Adrenal gland (tissue), 12 donors: ENCODE measurements around the gene IL1B. TPM values are rescaled to one million over a fixed set of nuclear protein-coding genes. Genes with fewer than 3 reads are reported as not detected.

ENCODE experiments used
- DNase-seq, 7 donors: peaks; one replicate each; pipeline ENCODE4 v3.0.0-alpha.2; 2019 to 2020
- H3K27ac ChIP-seq, 5 donors: fragments of 200-600 bp; sonication (generic) in 4 of 5; 1 replicate in 3 of 5; 2 replicates in 2 of 5; pipeline versions ENCODE4 v1.5.1 to v1.8.0; 2016 to 2020; ENCODE audit warnings: mild to moderate bottlenecking in 1 of 5
- H3K27me3 ChIP-seq: fragments of 200-600 bp; 2 replicates; pipeline ENCODE4 v1.8.0; 2021
- H3K36me3 ChIP-seq, 2 donors: fragments of 200-600 bp; replicated peaks in 1 of 2; 1 replicate in 1 of 2; 2 replicates in 1 of 2; pipeline versions ENCODE4 v1.5.1 to v1.8.0; 2018 to 2022
- H3K4me1 ChIP-seq, 2 donors: fragments of 200-600 bp; replicated peaks in 1 of 2; 1 replicate in 1 of 2; 2 replicates in 1 of 2; pipeline versions ENCODE4 v1.5.1 to v1.8.0; 2018 to 2021
- H3K4me3 ChIP-seq, 4 donors: fragments of 200-600 bp; sonication (generic) in 3 of 4; one replicate each; pipeline ENCODE4 v1.5.1; 2016 to 2018
- H3K9me3 ChIP-seq, 3 donors: fragments of 200-600 bp; sonication (generic) in 1 of 3; replicated peaks in 1 of 3; 1 replicate in 2 of 3; 2 replicates in 1 of 3; pipeline versions ENCODE4 v1.5.1 to v1.8.0; 2016 to 2021
- POLR2A ChIP-seq, 2 donors: fragments of 450-650 bp; IDR thresholded peaks; one replicate each; pipeline ENCODE4 v1.6.1; 2017; ENCODE audit warnings: antibody characterized with exemption in 2 of 2, mild to moderate bottlenecking in 2 of 2, moderate library complexity in 1 of 2
- WGBS, 4 donors: extraction: QIAGEN DNeasy Blood & Tissue Kit in 2 of 4; methylation state at CpG; one replicate each; pipeline versions ENCODE4 v1.1.5 to v1.1.7; 2013 to 2017; 5-methylcytosine and 5-hydroxymethylcytosine counted together
- intact Hi-C, 2 donors: fragments of 100-400 bp; cut with DNase I; formaldehyde crosslinking; loops; one replicate each; pipeline versions ENCODE4 v1.14.1 to v1.15.0; 2022 to 2023
- polyA plus RNA-seq, 3 donors: library from polyadenylated mRNA; stranded (reverse); fragments of 200-250 nt in 2 of 3; fragments of 350-450 nt in 1 of 3; fragmentation: Illumina TruSeq in 1 of 3; extraction: RNeasy Lipid Tissue Mini Kit (QIAGEN cat#74804) in 1 of 3; gene quantifications; one replicate each; pipeline ENCODE4 v1.2.3, GENCODE V29; 2013 to 2014
- total RNA-seq, 9 donors: library from RNA; depleted of rRNA in 4 of 9; stranded (reverse); fragments of >200 nt in 4 of 9; fragments of 120-200 nt in 1 of 9; fragmentation: NEBNext Ultra II Directional in 1 of 9; extraction: Animal tissue kit (Norgen Biotek cat#: 25700) in 1 of 9; gene quantifications; one replicate each; pipeline versions ENCODE4 v1.1.0 to v1.2.4, GENCODE V29; 2013 to 2023
- TF ChIP-seq, protein P1 (sequence below), 6 experiments: fragments of 450-650 bp in 4 of 6; fragments of 200-600 bp in 2 of 6; sonication (generic) in 1 of 6; IDR thresholded peaks; 1 replicate in 5 of 6; 2 replicates in 1 of 6; pipeline versions ENCODE4 v1.5.1 to v1.8.0; 2016 to 2021; ENCODE audit warnings: antibody characterized with exemption in 6 of 6, mild to moderate bottlenecking in 2 of 6, moderate library complexity in 1 of 6
- donor health status: healthy with polysubstance abuse.
- donor health status: Bipolar disorder and iron deficiency.
- donor health status: DM: yes; HTN: yes; CAD: no.
- donor health status: DM: no; HTN: no; CAD: no.
- donor health status: DM: no; HTN: no; CAD: no.
- donor health status: DM: yes; HTN: yes; CAD: no.

The IL1B gene
- total and polyA plus RNA-seq, 12 donors = 0.44 to 5.9 (median 1.5) TPM; not detected in 1

DNA sequence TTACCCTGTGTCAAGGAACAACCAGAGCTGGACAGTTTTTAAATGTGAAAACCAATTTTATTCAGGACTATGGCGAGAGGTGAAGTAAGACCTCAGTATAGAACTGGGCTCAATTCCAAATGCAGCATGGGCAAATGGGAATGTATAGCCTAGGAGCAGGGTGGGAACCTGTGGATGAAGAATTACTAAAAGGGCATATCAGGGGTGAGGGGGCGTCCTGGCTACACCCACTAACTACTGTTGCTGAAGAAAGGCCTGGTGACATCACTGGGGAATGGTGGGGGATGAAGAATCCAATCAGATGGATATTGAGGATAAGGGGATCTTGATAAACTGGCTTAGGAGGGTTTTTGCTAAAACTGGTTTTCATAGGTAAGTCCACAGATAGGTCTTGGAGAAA is 47.1 kb upstream of the IL1B start:
- Histone ChIP-seq H3K4me3 (no peak overlapping the region), H3K27ac (no peak overlapping the region), H3K4me1 (peaks cover 0 to 6% of the 10 kb centered on the region in 2 donors), H3K36me3 (no peaks in the 10 kb centered on the region), H3K9me3 (no peaks in the 10 kb centered on the region), H3K27me3 (no peaks in the 10 kb centered on the region)
- TF ChIP-seq, protein P1, sequence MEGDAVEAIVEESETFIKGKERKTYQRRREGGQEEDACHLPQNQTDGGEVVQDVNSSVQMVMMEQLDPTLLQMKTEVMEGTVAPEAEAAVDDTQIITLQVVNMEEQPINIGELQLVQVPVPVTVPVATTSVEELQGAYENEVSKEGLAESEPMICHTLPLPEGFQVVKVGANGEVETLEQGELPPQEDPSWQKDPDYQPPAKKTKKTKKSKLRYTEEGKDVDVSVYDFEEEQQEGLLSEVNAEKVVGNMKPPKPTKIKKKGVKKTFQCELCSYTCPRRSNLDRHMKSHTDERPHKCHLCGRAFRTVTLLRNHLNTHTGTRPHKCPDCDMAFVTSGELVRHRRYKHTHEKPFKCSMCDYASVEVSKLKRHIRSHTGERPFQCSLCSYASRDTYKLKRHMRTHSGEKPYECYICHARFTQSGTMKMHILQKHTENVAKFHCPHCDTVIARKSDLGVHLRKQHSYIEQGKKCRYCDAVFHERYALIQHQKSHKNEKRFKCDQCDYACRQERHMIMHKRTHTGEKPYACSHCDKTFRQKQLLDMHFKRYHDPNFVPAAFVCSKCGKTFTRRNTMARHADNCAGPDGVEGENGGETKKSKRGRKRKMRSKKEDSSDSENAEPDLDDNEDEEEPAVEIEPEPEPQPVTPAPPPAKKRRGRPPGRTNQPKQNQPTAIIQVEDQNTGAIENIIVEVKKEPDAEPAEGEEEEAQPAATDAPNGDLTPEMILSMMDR (IDR thresholded peaks at IDR 0.05) = no peak
- TF ChIP-seq POLR2A (IDR thresholded peaks at IDR 0.05) = no peak
- DNase-seq = no peak
- WGBS, 4 donors = 70 to 80% (median 77%) methylated on average over 2 of the region's 2 CpGs
- intact Hi-C loops = loop anchor here in 1 of 2 donors (5.0 kb wide), 1 partner anchor 136 kb away; no protein-coding TSS in a partner anchor

DNA sequence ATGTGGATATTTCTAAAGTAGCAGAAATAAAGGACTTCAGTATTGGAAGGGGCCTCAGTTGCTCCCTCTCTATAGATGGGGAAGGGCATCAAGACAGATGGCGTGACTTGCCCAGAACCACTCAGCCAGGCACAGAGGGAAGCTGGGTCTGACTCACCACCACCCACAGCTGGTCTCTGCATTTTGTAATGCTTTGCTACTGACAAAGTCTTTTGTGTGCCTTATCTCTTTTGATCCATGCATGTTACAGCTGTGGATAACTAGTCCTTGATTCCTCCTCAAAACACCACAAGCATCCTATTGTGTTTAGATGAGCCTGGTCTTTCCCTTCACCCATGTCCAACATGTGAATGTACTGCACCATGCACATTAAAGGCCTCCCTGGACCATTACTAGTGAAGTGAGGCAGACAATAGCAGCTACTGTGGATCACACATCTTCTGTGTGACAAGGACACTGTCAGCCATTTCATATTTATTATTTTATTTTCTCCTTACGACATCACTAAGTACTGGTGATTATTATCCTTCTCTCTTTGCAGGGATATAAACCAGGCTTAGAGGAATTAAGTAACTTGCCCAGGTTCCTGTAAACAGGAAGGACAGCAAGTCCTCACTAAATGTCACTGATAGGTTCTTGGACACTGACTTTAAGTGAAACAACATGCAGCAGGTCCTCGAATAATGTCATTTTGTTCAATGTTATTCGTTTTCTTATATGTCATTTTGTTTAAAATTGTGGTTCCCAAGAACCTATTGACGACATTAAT is 44.8 kb upstream of the IL1B start:
- intact Hi-C loops = loop anchor here in 1 of 2 donors (5.0 kb wide), 1 partner anchor 134 kb away; no protein-coding TSS in a partner anchor
- H3K4me1 ChIP-seq = peaks cover 0 to 6% of the 10 kb centered on the region in 2 donors
- no peak overlapping the region for H3K4me3 ChIP-seq
- WGBS, 4 donors = 69 to 77% (median 71%) methylated on average over 5 of the region's 5 CpGs
- no peaks in the 10 kb centered on the region for H3K9me3 ChIP-seq
- TF ChIP-seq POLR2A (IDR thresholded peaks at IDR 0.05) = no peak
- TF ChIP-seq, protein P1 (IDR thresholded peaks at IDR 0.05) = no peak
- no peaks in the 10 kb centered on the region for H3K36me3 ChIP-seq
- H3K27ac ChIP-seq = no peak overlapping the region
- no peaks in the 10 kb centered on the region for H3K27me3 ChIP-seq
- peak in 5 of 7 donors; percentile 20 to 37 (median 27) for DNase-seq

DNA sequence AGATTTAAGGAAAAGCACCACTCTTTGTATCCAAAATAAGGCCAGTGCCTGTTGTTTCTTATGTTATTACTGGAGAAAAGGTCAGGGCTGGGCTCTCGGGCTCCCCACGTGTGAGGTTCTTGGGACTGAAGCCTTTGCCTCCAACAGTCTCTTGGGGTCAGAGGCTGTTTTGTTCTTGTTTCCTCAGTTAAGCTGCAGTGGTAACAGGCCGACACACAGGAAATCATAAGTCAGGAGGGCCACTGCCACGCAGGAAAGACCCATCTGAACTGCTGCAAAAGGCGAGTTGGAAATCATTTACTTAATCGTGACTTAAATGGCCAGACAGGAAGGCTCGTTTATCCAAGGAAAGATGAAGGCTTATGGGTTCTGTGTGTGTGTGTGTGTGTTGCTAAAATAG is 44.1 kb upstream of the IL1B start:
- no peak overlapping the region for H3K27ac ChIP-seq
- H3K4me1 ChIP-seq = peaks cover 0 to 6% of the 10 kb centered on the region in 2 donors
- no peaks in the 10 kb centered on the region for H3K27me3 ChIP-seq
- no peak for TF ChIP-seq POLR2A (IDR thresholded peaks at IDR 0.05)
- TF ChIP-seq, protein P1 (IDR thresholded peaks at IDR 0.05) = no peak
- intact Hi-C loops = loop anchor here in 1 of 2 donors (5.0 kb wide), 1 partner anchor 133 kb away; no protein-coding TSS in a partner anchor
- DNase-seq = no peak
- H3K9me3 ChIP-seq = no peaks in the 10 kb centered on the region
- WGBS, 4 donors = 26 to 56% (median 50%) methylated on average over 7 of the region's 7 CpGs
- no peak overlapping the region for H3K4me3 ChIP-seq
- H3K36me3 ChIP-seq = no peaks in the 10 kb centered on the region

DNA sequence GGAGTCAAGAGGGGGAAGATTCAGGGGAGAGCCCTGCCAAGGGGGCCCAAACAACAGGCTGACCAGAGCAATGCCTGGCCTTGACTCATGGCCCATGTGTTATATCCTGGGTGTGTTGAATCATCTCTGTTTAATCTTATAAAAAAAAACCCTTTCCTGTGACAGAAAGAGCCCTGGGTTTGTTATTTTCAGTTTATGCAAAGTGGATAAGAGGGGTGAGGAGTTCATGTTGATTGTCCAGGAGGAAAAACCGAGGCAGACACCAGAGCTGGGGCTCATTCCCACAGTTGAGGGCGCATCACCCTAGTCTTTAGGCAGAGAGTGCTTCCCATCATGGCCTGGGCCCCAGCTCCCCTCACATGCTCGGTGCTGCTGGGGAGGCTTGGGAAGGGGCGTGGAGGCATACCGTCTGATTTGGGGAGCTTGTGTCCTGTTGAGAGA is 43.5 kb upstream of the IL1B start:
- Histone ChIP-seq H3K9me3 (no peaks in the 10 kb centered on the region), H3K27me3 (no peaks in the 10 kb centered on the region), H3K36me3 (no peaks in the 10 kb centered on the region), H3K4me3 (no peak overlapping the region), H3K4me1 (peaks cover 0 to 6% of the 10 kb centered on the region in 2 donors), H3K27ac (no peak overlapping the region)
- DNase-seq = no peak
- 77 to 91% (median 87%) methylated on average over 3 to 5 of the region's 5 CpGs for WGBS, 4 donors
- TF ChIP-seq, protein P1 (IDR thresholded peaks at IDR 0.05) = no peak
- TF ChIP-seq POLR2A (IDR thresholded peaks at IDR 0.05) = no peak
- intact Hi-C loops = loop anchor here in 1 of 2 donors (5.0 kb wide), 1 partner anchor 133 kb away; no protein-coding TSS in a partner anchor
